ENCODE results near the gene SLC35C1. TPM values are rescaled to one million over a fixed set of nuclear protein-coding genes. Genes with fewer than 3 reads are reported as not detected.

The SLC35C1 gene
- total and polyA plus RNA-seq, 7 experiments from 2014 or later = 7.9 to 22.8 (median 13.9) TPM

DNA sequence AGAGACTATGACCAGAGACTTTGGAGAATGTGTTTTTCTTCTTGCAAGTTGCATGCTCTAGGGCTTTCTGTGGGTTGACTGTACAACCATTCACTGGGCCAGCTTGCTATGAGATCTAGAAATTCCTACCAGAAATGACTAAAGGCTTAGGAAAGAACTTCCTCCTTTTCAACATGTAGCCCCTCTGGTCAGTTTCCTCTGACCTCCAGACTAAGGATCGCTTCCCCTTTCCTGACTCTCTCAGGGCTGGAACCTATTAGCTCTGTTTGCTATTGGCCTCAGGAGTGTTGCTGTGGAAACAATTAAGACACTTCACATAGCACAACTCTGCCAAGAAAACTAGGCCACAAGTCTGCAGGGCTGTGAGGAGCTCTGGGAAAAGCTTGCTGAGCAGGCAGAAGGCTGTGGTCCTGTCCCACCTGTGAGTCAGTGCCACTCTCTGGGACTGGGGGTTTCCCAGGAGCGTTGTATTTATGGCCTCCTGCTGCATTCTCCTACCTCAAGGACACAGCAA lies 53.1 kb downstream of the SLC35C1 start:
- ATAC-seq = peak; percentile 71
- peaks cover 8 to 59% (median 35%) of the 10 kb centered on the region in 5 donors for H3K36me3 Mint-ChIP-seq

DNA sequence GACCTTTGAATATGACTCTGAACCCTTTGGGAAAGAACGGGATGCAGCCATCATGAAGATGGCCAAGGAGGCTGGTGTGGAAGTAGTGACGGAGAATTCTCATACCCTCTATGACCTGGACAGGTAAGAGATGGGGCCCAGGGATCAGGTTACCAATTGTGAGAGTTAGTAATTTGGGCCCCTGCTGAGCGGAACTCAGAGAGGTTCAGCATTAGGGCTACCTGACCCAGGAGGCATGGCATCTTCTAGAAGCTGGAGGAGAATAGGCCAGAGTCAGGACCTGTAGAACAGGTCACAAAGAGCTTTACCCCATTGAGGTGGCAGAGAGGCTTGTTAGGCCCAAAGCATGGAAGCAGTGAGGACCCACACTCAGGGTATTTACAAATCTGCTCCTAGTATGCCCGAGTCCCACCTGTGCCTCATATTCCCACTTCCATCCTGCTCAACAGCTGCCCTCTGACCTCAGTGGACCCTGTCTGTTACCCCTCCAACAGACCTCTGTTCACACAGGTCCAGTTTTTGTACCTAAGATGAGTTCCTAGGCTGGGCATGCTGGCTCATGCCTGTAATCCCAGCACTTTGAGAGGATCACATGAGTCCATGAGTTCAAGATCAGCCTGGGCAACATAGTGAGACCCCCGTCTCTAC lies 53.9 kb downstream of the SLC35C1 start:
- no peak overlapping the region for H3K4me3 Mint-ChIP-seq
- no peak overlapping the region for H3K27ac Mint-ChIP-seq
- DNase-seq (no peak), ATAC-seq (no peak)
- Histone ChIP-seq H3K27ac (ENCODE audit: low read depth, low read length) (no peak overlapping the region), H3K9me3 (ENCODE audit: control insufficient read depth in 2 of 3, low read length in 3 of 3) (no peaks in the 10 kb centered on the region), H3K4me1 (ENCODE audit: control insufficient read depth in 2 of 2, insufficient read depth in 2 of 2, low read length in 2 of 2) (no peaks in the 10 kb centered on the region), H3K36me3 (ENCODE audit: control insufficient read depth in 2 of 3, insufficient read depth in 3 of 3, low read length in 3 of 3) (peaks cover 31 to 88% (median 42%) of the 10 kb centered on the region in 3 experiments), H3K4me3 (ENCODE audit: low read length) (no peak overlapping the region), H3K27me3 (ENCODE audit: control insufficient read depth in 2 of 2, insufficient read depth in 2 of 2, low read length in 2 of 2) (no peaks in the 10 kb centered on the region)
- H3K9me3 Mint-ChIP-seq = no peaks in the 10 kb centered on the region
- peaks cover 8 to 63% (median 38%) of the 10 kb centered on the region in 5 donors for H3K36me3 Mint-ChIP-seq
- CTCF ChIA-PET = no interaction called here
- POLR2A ChIA-PET = no interaction called here
- H3K27me3 Mint-ChIP-seq = no peaks in the 10 kb centered on the region
- intact Hi-C loops (cut with micrococcal nuclease) = no loop called here
- peaks cover 2 to 14% (median 11%) of the 10 kb centered on the region in 7 donors for H3K4me1 Mint-ChIP-seq

More for the DNA sequence above, 53.1 kb downstream of the SLC35C1 start:
- Histone ChIP-seq H3K27me3 (ENCODE audit: control insufficient read depth in 2 of 2, insufficient read depth in 2 of 2, low read length in 2 of 2) (no peaks in the 10 kb centered on the region), H3K27ac (ENCODE audit: low read depth, low read length) (no peak overlapping the region), H3K9me3 (ENCODE audit: control insufficient read depth in 2 of 3, low read length in 3 of 3) (no peaks in the 10 kb centered on the region), H3K4me3 (ENCODE audit: low read length) (no peak overlapping the region), H3K36me3 (ENCODE audit: control insufficient read depth in 2 of 3, insufficient read depth in 3 of 3, low read length in 3 of 3) (peaks cover 31 to 79% (median 34%) of the 10 kb centered on the region in 3 experiments), H3K4me1 (ENCODE audit: control insufficient read depth in 2 of 2, insufficient read depth in 2 of 2, low read length in 2 of 2) (no peaks in the 10 kb centered on the region)
- Mint-ChIP-seq H3K27ac (no peak overlapping the region), H3K4me3 (no peak overlapping the region), H3K9me3 (no peaks in the 10 kb centered on the region), H3K27me3 (no peaks in the 10 kb centered on the region), H3K4me1 (peaks cover 3 to 16% (median 12%) of the 10 kb centered on the region in 7 donors)
- intact Hi-C loops (cut with micrococcal nuclease) = no loop called here
- DNase-seq = no peak
- CTCF ChIA-PET = no interaction called here
- POLR2A ChIA-PET = interaction anchor here (0.6 kb wide), 1 partner anchor 1076 kb away, joined by 3 read pairs; no protein-coding TSS in a partner anchor

DNA sequence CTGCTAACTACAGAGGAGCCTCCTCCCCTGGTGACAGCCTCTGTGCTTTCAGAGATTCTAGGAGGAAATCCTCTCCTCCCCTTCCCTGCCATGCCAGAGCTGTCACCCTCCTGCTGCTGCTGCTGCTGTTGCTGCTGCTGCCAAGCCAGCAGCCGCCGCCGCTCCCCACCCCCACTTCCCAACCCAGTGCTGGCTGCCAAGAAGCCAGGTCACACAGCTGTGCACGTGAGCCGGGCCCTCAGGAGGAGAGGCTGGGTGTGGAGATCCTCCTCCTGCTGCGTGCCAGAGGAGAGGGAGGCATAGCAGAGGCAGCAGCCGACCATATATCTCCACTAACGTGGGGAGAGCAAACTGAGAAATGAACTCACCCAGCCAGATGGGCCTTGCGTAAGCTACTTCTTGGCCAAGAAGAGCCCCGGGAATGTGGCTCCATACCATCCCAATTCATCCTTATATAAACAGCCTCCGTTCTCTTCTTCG lies 54.8 kb downstream of the SLC35C1 start:
- Histone ChIP-seq H3K27me3 (ENCODE audit: control insufficient read depth in 2 of 2, insufficient read depth in 2 of 2, low read length in 2 of 2) (no peaks in the 10 kb centered on the region), H3K4me1 (ENCODE audit: control insufficient read depth in 2 of 2, insufficient read depth in 2 of 2, low read length in 2 of 2) (no peaks in the 10 kb centered on the region), H3K4me3 (ENCODE audit: low read length) (no peak overlapping the region), H3K9me3 (ENCODE audit: control insufficient read depth in 2 of 3, low read length in 3 of 3) (no peaks in the 10 kb centered on the region), H3K36me3 (ENCODE audit: control insufficient read depth in 2 of 3, insufficient read depth in 3 of 3, low read length in 3 of 3) (peaks cover 31 to 95% (median 45%) of the 10 kb centered on the region in 3 experiments), H3K27ac (ENCODE audit: low read depth, low read length) (no peak overlapping the region)
- no peak overlapping the region for H3K4me3 Mint-ChIP-seq
- intact Hi-C loops (cut with micrococcal nuclease) = no loop called here
- peaks cover 0 to 14% (median 8%) of the 10 kb centered on the region in 7 donors for H3K4me1 Mint-ChIP-seq
- ChIA-PET CTCF (interaction anchor here (0.6 kb wide), 2 partner anchors 38 to 87 kb away, joined by 3 to 4 read pairs; no protein-coding TSS in a partner anchor), POLR2A (no interaction called here)
- no peak overlapping the region for H3K27ac Mint-ChIP-seq
- ATAC-seq = no peak
- H3K9me3 Mint-ChIP-seq = no peaks in the 10 kb centered on the region
- H3K27me3 Mint-ChIP-seq = no peaks in the 10 kb centered on the region
- H3K36me3 Mint-ChIP-seq = peaks cover 8 to 64% (median 38%) of the 10 kb centered on the region in 5 donors
- DNase-seq = no peak

DNA sequence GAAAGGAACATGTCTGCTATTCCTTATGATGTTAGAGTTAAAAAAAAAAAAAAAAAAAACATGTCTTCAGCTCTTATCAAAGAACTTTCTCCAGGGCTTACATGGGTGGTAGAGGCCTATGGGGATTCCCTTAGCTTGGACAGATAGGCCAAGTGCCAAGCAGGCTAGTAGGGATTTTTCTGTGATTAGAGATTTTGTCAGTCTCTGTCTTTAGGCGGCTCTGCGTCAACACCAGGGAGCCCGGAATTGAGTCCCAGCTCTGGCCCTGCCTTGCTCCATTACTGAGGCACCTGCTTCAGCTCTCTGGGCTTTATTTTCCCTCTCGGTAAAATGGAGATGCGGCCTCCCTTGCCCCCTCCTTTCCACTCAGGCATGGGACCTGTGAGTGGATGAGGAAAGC lies 55.4 kb downstream of the SLC35C1 start:
- H3K27me3 ChIP-seq (ENCODE audit: control insufficient read depth in 2 of 2, insufficient read depth in 2 of 2, low read length in 2 of 2) = no peaks in the 10 kb centered on the region
- H3K27ac ChIP-seq (ENCODE audit: low read depth, low read length) = no peak overlapping the region
- no peaks in the 10 kb centered on the region for H3K9me3 Mint-ChIP-seq
- peaks cover 9 to 69% (median 38%) of the 10 kb centered on the region in 5 donors for H3K36me3 Mint-ChIP-seq
- no peaks in the 10 kb centered on the region for H3K4me1 ChIP-seq (ENCODE audit: control insufficient read depth in 2 of 2, insufficient read depth in 2 of 2, low read length in 2 of 2)
- ChIA-PET POLR2A (no interaction called here), CTCF (interaction anchor here (0.6 kb wide), 1 partner anchor 86 kb away, joined by 3 read pairs; no protein-coding TSS in a partner anchor)
- peaks cover 31 to 90% (median 45%) of the 10 kb centered on the region in 3 experiments for H3K36me3 ChIP-seq (ENCODE audit: control insufficient read depth in 2 of 3, insufficient read depth in 3 of 3, low read length in 3 of 3)
- intact Hi-C loops (cut with micrococcal nuclease) = no loop called here
- DNase-seq (no peak), ATAC-seq (no peak)
- H3K27ac Mint-ChIP-seq = no peak overlapping the region
- H3K4me3 ChIP-seq (ENCODE audit: low read length) = no peak overlapping the region
- no peak overlapping the region for H3K4me3 Mint-ChIP-seq
- H3K4me1 Mint-ChIP-seq = peaks cover 0 to 15% (median 5%) of the 10 kb centered on the region in 7 donors
- H3K27me3 Mint-ChIP-seq = no peaks in the 10 kb centered on the region
- no peaks in the 10 kb centered on the region for H3K9me3 ChIP-seq (ENCODE audit: control insufficient read depth in 2 of 3, low read length in 3 of 3)

DNA sequence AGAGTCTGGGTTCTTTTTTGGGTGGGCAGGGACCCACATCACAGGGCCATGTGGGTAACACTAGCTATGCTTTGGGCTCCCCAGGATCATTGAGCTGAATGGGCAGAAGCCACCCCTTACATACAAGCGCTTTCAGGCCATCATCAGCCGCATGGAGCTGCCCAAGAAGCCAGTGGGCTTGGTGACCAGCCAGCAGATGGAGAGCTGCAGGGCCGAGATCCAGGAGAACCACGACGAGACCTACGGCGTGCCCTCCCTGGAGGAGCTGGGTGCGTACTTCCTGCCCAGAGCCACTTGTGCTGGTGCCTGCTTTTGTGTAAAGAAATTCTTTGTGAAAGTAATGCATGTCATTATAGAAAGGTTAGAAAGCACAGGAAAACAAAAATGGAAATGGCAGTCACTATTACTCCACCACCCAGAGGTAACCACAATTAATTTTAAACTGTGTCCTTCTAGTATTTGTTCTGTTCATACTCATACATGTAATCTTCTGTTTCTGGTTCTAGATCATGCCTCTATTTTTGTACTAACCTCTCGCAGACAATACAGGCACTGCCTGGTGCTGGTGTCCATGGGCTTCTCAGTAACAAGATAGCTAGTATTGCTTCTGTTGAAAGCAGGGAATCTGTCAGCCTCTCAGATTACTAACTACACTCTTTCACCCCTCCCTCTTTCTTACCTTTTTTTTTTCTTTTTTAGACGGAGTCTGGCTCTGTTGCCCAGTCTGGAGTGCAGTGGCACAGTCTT lies 56.0 kb downstream of the SLC35C1 start:
- H3K27ac Mint-ChIP-seq = no peak overlapping the region
- no peaks in the 10 kb centered on the region for H3K9me3 Mint-ChIP-seq
- CTCF ChIA-PET = no interaction called here

More for the DNA sequence above, 56.0 kb downstream of the SLC35C1 start:
- POLR2A ChIA-PET = no interaction called here
- no peak overlapping the region for H3K4me3 Mint-ChIP-seq
- no peaks in the 10 kb centered on the region for H3K27me3 Mint-ChIP-seq
- H3K9me3 ChIP-seq (ENCODE audit: control insufficient read depth in 2 of 3, low read length in 3 of 3) = no peaks in the 10 kb centered on the region
- peaks cover 0 to 21% (median 4%) of the 10 kb centered on the region in 7 donors for H3K4me1 Mint-ChIP-seq
- no peak for DNase-seq
- H3K27ac ChIP-seq (ENCODE audit: low read depth, low read length) = no peak overlapping the region
- peaks cover 31 to 90% (median 42%) of the 10 kb centered on the region in 3 experiments for H3K36me3 ChIP-seq (ENCODE audit: control insufficient read depth in 2 of 3, insufficient read depth in 3 of 3, low read length in 3 of 3)
- no peak overlapping the region for H3K4me3 ChIP-seq (ENCODE audit: low read length)
- ATAC-seq = no peak
- H3K4me1 ChIP-seq (ENCODE audit: control insufficient read depth in 2 of 2, insufficient read depth in 2 of 2, low read length in 2 of 2) = no peaks in the 10 kb centered on the region
- peaks cover 15 to 69% (median 41%) of the 10 kb centered on the region in 5 donors for H3K36me3 Mint-ChIP-seq
- no peaks in the 10 kb centered on the region for H3K27me3 ChIP-seq (ENCODE audit: control insufficient read depth in 2 of 2, insufficient read depth in 2 of 2, low read length in 2 of 2)
- intact Hi-C loops (cut with micrococcal nuclease) = no loop called here

Measured in naive thymus-derived CD4-positive, alpha-beta T cell (primary cell).